Tibial nerve (tissue), 4 donors: ENCODE results near the gene USP22.

Source experiments
- CTCF ChIP-seq, 5 experiments: fragments of 200-600 bp in 3 of 5; fragments of 450-650 bp in 2 of 5; sonication (generic) in 3 of 5; IDR thresholded peaks; one replicate each; pipeline ENCODE4 v1.5.1; 2016 to 2019; ENCODE audit warnings: antibody characterized with exemption in 5 of 5, mild to moderate bottlenecking in 3 of 5, moderate library complexity in 2 of 5
- EP300 ChIP-seq, 2 donors: sonication (generic); formaldehyde crosslinking; IDR thresholded peaks; one replicate each; pipeline ENCODE4 v1.6.1; 2017; ENCODE audit warnings: antibody characterized with exemption in 2 of 2, mild to moderate bottlenecking in 1 of 2
- POLR2A ChIP-seq, 2 donors: fragments of 450-650 bp; IDR thresholded peaks; one replicate each; pipeline ENCODE4 v1.6.1; 2017; ENCODE audit warnings: antibody characterized with exemption in 2 of 2, mild to moderate bottlenecking in 2 of 2, moderate library complexity in 2 of 2

GRCh38 chr17:21089145-21089544, 46.3 kb upstream of the USP22 start:
- TF ChIP-seq CTCF (IDR thresholded peaks at IDR 0.05) (no peak), POLR2A (IDR thresholded peaks at IDR 0.05) (no peak), EP300 (IDR thresholded peaks at IDR 0.05) (no peak)
